BE2C (cell line): ENCODE results near the gene INPP5A.

ENCODE experiments used
- DNase-seq: peaks from one replicate; pipeline ENCODE4 v3.0.0-alpha.2; 2020
- H3K27me3 ChIP-seq: fragments of 250-450 bp; sonication (Bioruptor Pico); 2 replicates; pipeline ENCODE4 v1.5.1; 2020; ENCODE audit warnings: mild to moderate bottlenecking
- H3K36me3 ChIP-seq: fragments of 250-450 bp; sonication (Bioruptor Pico); 2 replicates; pipeline ENCODE4 v1.5.1; 2020; ENCODE audit warnings: mild to moderate bottlenecking
- H3K4me1 ChIP-seq: fragments of 250-450 bp; sonication (Bioruptor Pico); 2 replicates; pipeline ENCODE4 v1.5.1; 2020
- H3K4me3 ChIP-seq: 2 replicates; pipeline ENCODE4 v1.5.1; 2011; ENCODE audit warnings: low read depth, low read length
- H3K9me3 ChIP-seq: fragments of 250-450 bp; sonication (Bioruptor Pico); 2 replicates; pipeline ENCODE4 v1.5.1; 2020
- TF ChIP-seq, protein P1 (sequence below): IDR thresholded peaks from 2 replicates; pipeline ENCODE4 v1.5.1; 2012; ENCODE audit warnings: mild to moderate bottlenecking, low read depth, low read length

INPP5A gene

GRCh38 chr10:132786884-132787494 is 249.4 kb downstream of the INPP5A start:
- Histone ChIP-seq H3K4me3 (no peak overlapping the region), H3K27me3 (peaks cover 65% of the 10 kb centered on the region), H3K36me3 (no peaks in the 10 kb centered on the region), H3K9me3 (peaks cover 7% of the 10 kb centered on the region), H3K4me1 (no peaks in the 10 kb centered on the region)
- no peak for DNase-seq
- TF ChIP-seq, protein P1, sequence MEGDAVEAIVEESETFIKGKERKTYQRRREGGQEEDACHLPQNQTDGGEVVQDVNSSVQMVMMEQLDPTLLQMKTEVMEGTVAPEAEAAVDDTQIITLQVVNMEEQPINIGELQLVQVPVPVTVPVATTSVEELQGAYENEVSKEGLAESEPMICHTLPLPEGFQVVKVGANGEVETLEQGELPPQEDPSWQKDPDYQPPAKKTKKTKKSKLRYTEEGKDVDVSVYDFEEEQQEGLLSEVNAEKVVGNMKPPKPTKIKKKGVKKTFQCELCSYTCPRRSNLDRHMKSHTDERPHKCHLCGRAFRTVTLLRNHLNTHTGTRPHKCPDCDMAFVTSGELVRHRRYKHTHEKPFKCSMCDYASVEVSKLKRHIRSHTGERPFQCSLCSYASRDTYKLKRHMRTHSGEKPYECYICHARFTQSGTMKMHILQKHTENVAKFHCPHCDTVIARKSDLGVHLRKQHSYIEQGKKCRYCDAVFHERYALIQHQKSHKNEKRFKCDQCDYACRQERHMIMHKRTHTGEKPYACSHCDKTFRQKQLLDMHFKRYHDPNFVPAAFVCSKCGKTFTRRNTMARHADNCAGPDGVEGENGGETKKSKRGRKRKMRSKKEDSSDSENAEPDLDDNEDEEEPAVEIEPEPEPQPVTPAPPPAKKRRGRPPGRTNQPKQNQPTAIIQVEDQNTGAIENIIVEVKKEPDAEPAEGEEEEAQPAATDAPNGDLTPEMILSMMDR: no peak

GRCh38 chr10:132787495-132788179 is 250.1 kb downstream of the INPP5A start:
- Histone ChIP-seq H3K27me3 (peaks cover 65% of the 10 kb centered on the region), H3K4me3 (no peak overlapping the region)
- DNase-seq: no peak

GRCh38 chr10:132788180-132788830 is 250.7 kb downstream of the INPP5A start:
- no peak for DNase-seq
- Histone ChIP-seq H3K4me1 (no peaks in the 10 kb centered on the region), H3K27me3 (peaks cover 71% of the 10 kb centered on the region), H3K36me3 (no peaks in the 10 kb centered on the region), H3K4me3 (no peak overlapping the region), H3K9me3 (peaks cover 7% of the 10 kb centered on the region)
- TF ChIP-seq, protein P1: no peak

More at GRCh38 chr10:132787495-132788179, 250.1 kb downstream of the INPP5A start:
- no peaks in the 10 kb centered on the region for H3K4me1 ChIP-seq
- H3K9me3 ChIP-seq: peaks cover 7% of the 10 kb centered on the region
- H3K36me3 ChIP-seq: no peaks in the 10 kb centered on the region
- TF ChIP-seq, protein P1: no peak

- peaks cover 7% of the 10 kb centered on the region for H3K9me3 ChIP-seq
- H3K4me1 ChIP-seq: peaks cover 2% of the 10 kb centered on the region
- no peak overlapping the region for H3K4me3 ChIP-seq
- H3K27me3 ChIP-seq: peaks cover 77% of the 10 kb centered on the region
- DNase-seq: no peak
- TF ChIP-seq, protein P1: no peak
- H3K36me3 ChIP-seq: no peaks in the 10 kb centered on the region
These were observed 251.2 kb downstream of the INPP5A start for GRCh38 chr10:132788831-132789219.

GRCh38 chr10:132789659-132790148 is 252.1 kb downstream of the INPP5A start:
- H3K4me3 ChIP-seq: no peak overlapping the region
- H3K4me1 ChIP-seq: peaks cover 4% of the 10 kb centered on the region
- peaks cover 78% of the 10 kb centered on the region for H3K27me3 ChIP-seq
- H3K9me3 ChIP-seq: peaks cover 7% of the 10 kb centered on the region
- TF ChIP-seq, protein P1: no peak
- H3K36me3 ChIP-seq: no peaks in the 10 kb centered on the region
- DNase-seq: no peak
